Measurements from ENCODE around the gene ARHGEF10L.

DNA sequence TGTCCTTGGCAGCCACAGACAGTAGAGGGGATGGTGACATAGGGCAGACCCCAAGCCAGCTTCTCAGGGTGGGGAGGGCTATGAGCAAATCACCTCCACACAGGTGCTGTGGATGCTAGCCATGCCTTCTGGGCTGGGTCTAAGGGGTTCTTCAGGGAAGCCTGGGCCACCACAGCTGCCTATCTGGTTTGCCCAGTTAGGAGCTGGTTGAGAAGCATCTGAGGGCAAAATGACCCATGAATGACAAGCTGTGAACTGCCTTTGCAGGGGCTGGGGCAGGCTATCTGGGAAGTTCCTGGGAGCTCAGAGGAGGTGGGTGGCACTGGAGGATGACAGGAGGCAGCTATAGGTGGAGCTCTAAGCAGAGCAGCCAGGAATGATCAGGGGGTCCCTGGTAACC lies 10.1 kb upstream of the ARHGEF10L start:
- TF ChIP-seq, protein P1, sequence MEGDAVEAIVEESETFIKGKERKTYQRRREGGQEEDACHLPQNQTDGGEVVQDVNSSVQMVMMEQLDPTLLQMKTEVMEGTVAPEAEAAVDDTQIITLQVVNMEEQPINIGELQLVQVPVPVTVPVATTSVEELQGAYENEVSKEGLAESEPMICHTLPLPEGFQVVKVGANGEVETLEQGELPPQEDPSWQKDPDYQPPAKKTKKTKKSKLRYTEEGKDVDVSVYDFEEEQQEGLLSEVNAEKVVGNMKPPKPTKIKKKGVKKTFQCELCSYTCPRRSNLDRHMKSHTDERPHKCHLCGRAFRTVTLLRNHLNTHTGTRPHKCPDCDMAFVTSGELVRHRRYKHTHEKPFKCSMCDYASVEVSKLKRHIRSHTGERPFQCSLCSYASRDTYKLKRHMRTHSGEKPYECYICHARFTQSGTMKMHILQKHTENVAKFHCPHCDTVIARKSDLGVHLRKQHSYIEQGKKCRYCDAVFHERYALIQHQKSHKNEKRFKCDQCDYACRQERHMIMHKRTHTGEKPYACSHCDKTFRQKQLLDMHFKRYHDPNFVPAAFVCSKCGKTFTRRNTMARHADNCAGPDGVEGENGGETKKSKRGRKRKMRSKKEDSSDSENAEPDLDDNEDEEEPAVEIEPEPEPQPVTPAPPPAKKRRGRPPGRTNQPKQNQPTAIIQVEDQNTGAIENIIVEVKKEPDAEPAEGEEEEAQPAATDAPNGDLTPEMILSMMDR (IDR thresholded peaks at IDR 0.05) = no peak
- no peak for TF ChIP-seq POLR2A (IDR thresholded peaks at IDR 0.05)

Measured in vagina (tissue), 2 donors.